Muscle layer of duodenum (tissue), 2 donors: ENCODE data around the gene COMMD9.
A peak's percentile ranks its signal among the peaks of the same experiment; 100 is the strongest.

ENCODE experiments used
- H3K27ac ChIP-seq: one replicate; pipeline ENCODE4 v1.7.0; 2013; ENCODE audit warnings: mild to moderate bottlenecking, low read length
- H3K27me3 ChIP-seq: one replicate; pipeline ENCODE4 v1.7.0; 2013; ENCODE audit warnings: low read depth, mild to moderate bottlenecking, control low read depth, low read length
- H3K36me3 ChIP-seq, 2 donors: one replicate each; pipeline ENCODE4 v1.7.0; 2013; ENCODE audit warnings: low read length in 2 of 2, control low read depth in 1 of 2, mild to moderate bottlenecking in 1 of 2; ENCODE audit not compliant: insufficient read depth in 2 of 2, control insufficient read depth in 1 of 2
- H3K4me1 ChIP-seq, 2 donors: one replicate each; pipeline ENCODE4 v1.7.0; 2013; ENCODE audit warnings: low read length in 2 of 2, mild to moderate bottlenecking in 2 of 2, control low read depth in 1 of 2, moderate library complexity in 1 of 2; ENCODE audit not compliant: insufficient read depth in 2 of 2, control insufficient read depth in 1 of 2
- H3K4me3 ChIP-seq, 2 donors: one replicate each; pipeline ENCODE4 v1.7.0; 2013; ENCODE audit warnings: low read length in 2 of 2, low read depth in 1 of 2, mild to moderate bottlenecking in 1 of 2
- H3K9me3 ChIP-seq, 2 donors: one replicate each; pipeline ENCODE4 v1.7.0; 2013; ENCODE audit warnings: low read length in 2 of 2, control low read depth in 1 of 2, mild to moderate bottlenecking in 1 of 2; ENCODE audit not compliant: control insufficient read depth in 1 of 2
- donor health status: healthy.

The COMMD9 gene

DNA sequence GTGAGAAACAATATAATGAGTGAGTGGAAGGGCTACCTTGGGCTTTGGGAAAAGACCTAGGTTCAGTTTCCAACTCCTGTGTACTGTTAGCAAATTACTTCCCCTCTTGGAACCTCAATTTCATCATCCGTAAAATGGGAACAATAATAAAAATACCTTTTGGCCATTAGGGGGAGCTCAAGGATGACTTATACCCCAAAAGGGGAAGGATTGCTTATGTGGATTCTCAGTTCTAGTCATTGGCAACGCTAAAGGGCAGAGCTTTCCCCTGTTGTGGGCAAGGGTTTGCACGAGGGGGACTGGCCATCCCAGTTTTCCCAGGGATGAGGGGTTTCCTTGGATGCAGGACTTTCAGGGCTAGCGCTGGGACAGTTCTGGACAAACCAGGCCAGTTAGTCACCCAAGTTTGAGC lies 3.1 kb upstream of the COMMD9 start:
- Histone ChIP-seq H3K27me3 (no peaks in the 10 kb centered on the region), H3K27ac (no peak overlapping the region), H3K4me1 (peaks cover 5 to 15% of the 10 kb centered on the region in 2 donors), H3K4me3 (no peak overlapping the region), H3K36me3 (no peaks in the 10 kb centered on the region), H3K9me3 (no peaks in the 10 kb centered on the region)

DNA sequence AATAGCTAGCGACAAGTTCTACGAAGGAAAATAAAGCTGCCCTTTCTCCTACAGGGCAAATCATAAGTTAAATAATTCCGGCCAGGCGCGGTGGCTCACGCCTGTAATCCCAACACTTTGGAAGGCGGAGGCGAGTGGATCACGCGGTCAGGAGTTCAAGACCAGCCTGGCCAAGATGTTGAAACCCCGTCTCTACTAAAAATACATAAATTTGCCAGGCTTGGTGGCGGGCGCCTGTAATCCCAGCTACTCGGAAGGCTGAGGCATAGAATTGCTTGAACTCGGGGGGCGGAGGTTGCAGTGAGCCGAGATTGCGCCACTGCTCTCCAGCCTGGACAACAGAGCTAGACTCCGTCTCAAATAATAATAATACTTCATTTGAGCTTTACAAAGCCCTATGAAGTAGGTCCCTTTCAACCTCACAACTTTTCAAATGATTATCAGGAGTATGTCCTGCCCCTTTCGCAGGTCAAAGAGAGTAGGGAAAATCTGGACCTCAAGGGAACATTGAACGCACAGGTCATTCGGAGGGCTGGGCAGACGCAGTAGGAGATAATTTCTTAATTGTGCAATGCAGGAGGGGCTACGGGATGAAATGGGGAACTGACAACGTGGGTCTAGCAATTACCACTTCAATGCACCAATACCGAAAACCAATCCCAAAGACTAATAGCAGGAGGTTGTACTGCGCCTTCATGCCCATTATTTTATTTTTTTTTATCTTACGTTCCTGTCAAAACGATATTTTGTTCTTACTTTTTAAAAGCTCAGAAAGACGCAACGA lies 590 bp downstream of the COMMD9 start:
- peak overlapping the region; percentile 63 for H3K27ac ChIP-seq
- H3K4me3 ChIP-seq = peak overlapping the region; percentile 100
- no peaks in the 10 kb centered on the region for H3K36me3 ChIP-seq
- peaks cover 5 to 15% of the 10 kb centered on the region in 2 donors for H3K4me1 ChIP-seq
- H3K27me3 ChIP-seq = no peaks in the 10 kb centered on the region
- no peaks in the 10 kb centered on the region for H3K9me3 ChIP-seq

DNA sequence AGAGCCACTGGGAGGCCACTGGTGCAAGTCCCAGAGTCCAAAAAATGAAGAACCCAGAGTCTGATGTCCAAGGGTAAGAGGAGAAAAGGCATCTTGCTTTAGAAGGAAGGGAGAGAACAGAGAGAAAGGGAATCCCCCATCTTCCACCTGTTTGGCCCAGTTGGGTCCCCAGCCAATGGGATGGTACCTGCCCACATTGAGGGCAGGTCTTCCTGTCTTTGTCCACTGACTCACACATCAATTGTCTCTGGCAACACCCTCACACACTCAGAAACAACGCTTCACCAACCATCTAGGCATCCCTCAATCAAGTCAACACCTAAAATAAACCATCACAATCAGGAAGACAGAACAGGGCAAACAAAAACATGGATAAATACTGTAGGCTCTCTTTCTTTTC lies 6.3 kb downstream of the COMMD9 start:
- H3K36me3 ChIP-seq = peaks cover 23 to 25% of the 10 kb centered on the region in 2 donors
- H3K27ac ChIP-seq = no peak overlapping the region
- no peaks in the 10 kb centered on the region for H3K9me3 ChIP-seq
- H3K4me3 ChIP-seq = no peak overlapping the region
- no peaks in the 10 kb centered on the region for H3K27me3 ChIP-seq
- peaks cover 0 to 6% of the 10 kb centered on the region in 2 donors for H3K4me1 ChIP-seq

DNA sequence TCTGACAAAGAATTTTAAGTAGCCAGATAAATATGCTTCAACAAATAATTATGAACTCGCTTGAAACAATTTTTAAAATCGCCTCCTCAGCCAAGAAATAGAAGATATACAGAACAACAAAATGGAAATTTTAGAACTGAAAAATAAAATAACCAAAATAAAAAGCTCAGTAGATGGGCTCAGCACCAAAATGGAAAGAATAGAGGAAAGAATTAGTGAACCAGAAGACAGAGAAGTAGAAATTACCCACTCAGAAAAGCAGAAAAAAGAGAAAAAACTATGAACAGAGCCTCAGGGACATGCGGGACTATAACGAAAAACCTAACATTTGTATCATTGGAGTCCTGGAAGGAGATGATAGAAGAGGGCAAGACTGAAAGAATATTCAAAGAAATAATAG lies 7.4 kb downstream of the COMMD9 start:
- Histone ChIP-seq H3K4me1 (no peaks in the 10 kb centered on the region), H3K27ac (no peak overlapping the region), H3K36me3 (peaks cover 32 to 36% of the 10 kb centered on the region in 2 donors), H3K9me3 (no peaks in the 10 kb centered on the region), H3K27me3 (no peaks in the 10 kb centered on the region), H3K4me3 (no peak overlapping the region)

DNA sequence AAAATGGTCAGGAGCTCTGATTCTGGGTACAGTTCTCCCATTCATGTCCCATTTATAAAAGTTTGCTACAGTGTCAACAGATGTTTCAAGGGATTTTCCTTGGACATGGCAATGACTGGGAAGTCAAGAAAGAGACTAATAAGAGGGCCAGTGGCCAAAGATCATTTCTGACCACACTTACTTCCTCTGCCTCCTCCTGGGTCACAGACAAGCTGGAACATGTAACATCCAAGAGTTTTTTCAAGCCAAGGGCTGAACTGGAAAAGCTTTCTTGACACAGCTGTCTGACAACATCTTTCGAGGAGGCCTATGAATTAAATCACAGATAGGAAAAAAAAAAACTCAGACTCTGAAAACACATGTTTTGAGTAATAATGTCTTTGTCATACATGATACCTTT lies 8.7 kb downstream of the COMMD9 start:
- Histone ChIP-seq H3K27ac (no peak overlapping the region), H3K27me3 (no peaks in the 10 kb centered on the region), H3K9me3 (no peaks in the 10 kb centered on the region), H3K36me3 (peaks cover 42 to 47% of the 10 kb centered on the region in 2 donors), H3K4me1 (no peaks in the 10 kb centered on the region), H3K4me3 (no peak overlapping the region)

DNA sequence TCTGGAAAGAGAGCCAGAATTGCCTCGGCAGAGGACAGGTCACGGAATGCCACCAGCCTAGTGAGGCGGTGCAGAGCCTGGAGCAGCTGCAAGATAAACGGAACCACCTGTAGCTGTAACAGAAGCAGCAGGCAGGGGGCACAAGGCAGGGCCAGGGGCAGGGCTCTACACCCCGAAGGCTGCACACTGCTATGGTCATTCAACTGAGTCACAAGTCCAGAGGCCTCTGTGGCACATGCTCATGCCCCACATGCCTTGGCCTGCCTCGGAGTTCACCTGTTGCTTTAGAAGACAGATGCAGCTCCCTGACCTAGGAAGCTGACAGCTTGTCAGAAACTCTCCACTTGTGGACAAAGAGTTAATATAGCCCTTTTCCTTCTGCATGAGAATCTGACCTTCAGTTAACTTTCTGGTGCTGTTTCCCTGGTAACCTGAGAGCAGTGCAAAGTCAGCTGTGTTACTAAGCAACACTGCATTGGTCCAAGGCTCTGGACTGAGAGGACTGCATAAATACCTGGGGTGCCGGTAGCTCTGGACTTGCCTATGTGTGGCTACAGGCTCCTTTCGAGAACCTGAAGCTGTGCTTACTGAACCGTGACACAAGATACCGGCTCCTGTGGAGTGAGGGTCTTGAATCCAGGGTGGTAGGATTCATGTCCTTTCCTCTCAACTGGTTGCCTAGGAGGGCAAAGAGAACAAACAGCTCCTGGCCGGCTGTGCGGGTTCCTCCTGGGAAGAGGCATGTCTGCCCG lies 10.5 kb downstream of the COMMD9 start:
- Histone ChIP-seq H3K9me3 (no peaks in the 10 kb centered on the region), H3K4me1 (no peaks in the 10 kb centered on the region), H3K36me3 (peaks cover 49 to 62% of the 10 kb centered on the region in 2 donors), H3K27me3 (no peaks in the 10 kb centered on the region), H3K4me3 (no peak overlapping the region), H3K27ac (no peak overlapping the region)

DNA sequence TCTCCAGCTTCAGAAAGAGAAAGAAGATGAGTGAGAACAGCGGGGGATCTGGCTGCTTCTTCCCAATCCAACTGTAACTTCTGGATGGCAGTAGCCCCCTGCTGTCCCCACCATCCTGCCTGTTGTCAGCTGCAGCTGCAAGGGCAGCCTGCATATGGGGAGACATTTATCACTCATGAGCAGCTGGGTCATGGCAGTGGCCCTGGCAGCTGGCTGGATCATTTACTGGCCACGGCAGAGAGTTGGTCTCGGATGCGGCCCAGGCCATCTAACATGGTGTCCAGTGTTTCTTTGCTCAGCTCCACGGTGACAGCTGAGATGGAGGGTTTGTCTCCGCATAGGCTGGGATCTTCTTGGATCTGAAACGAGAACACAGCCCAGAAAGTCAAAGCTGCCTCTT lies 14.8 kb downstream of the COMMD9 start:
- Histone ChIP-seq H3K4me1 (no peaks in the 10 kb centered on the region), H3K36me3 (peaks cover 52 to 84% of the 10 kb centered on the region in 2 donors), H3K27ac (no peak overlapping the region), H3K4me3 (no peak overlapping the region), H3K27me3 (no peaks in the 10 kb centered on the region), H3K9me3 (peaks cover 0 to 6% of the 10 kb centered on the region in 2 donors)

DNA sequence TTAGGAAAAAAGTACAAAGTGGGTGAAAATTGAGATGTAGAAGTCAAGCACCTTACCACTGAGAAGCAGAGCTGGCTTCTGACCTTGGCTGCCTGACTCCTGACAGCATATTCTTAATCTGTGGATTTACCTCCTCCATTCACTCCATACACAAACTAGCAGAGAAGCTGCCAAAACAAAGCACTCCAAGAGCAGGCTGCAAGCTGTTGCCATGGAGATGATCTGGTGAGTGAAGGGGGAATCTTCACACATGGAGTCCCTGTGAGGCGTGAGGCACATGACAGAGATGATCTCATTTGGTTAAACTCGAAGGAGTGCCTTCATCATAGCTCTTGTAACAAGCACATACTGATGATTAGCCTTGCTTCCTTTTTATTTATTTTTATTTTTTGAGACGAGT lies 16.1 kb downstream of the COMMD9 start:
- Histone ChIP-seq H3K27me3 (no peaks in the 10 kb centered on the region), H3K4me1 (no peaks in the 10 kb centered on the region), H3K9me3 (peaks cover 0 to 6% of the 10 kb centered on the region in 2 donors), H3K27ac (no peak overlapping the region), H3K36me3 (peaks cover 39 to 71% of the 10 kb centered on the region in 2 donors), H3K4me3 (no peak overlapping the region)

DNA sequence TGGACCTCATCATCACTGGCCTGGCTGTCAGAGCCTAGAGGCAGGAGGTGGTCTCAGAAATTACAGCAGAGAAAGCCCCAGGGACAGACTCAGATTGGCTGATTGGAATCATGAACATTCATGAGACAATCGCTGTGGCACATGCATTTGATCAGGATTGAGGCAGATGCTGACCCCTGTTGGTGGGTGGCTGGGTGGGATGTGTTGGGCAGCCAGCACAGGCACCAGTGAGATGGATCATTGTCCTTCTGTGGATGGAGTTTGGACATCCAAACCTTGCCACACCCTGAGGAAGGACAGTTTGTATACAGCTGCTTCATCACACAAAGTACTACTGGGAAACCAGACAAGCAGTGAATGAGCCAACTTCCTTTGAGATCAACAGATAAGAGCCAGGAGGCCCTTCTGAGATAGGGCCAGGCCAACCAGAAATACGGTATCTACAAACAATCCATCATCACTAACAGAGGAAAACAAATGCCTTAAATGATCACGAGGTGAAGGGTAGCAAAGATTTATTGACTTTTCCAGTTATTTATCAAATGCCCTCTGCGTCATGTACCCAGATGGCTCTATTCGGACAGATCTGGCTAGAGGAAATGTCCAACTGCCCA lies 17.3 kb downstream of the COMMD9 start:
- H3K27me3 ChIP-seq = no peaks in the 10 kb centered on the region
- H3K36me3 ChIP-seq = peaks cover 29 to 60% of the 10 kb centered on the region in 2 donors
- H3K4me1 ChIP-seq = no peaks in the 10 kb centered on the region
- no peak overlapping the region for H3K4me3 ChIP-seq
- peaks cover 0 to 6% of the 10 kb centered on the region in 2 donors for H3K9me3 ChIP-seq
- H3K27ac ChIP-seq = no peak overlapping the region

DNA sequence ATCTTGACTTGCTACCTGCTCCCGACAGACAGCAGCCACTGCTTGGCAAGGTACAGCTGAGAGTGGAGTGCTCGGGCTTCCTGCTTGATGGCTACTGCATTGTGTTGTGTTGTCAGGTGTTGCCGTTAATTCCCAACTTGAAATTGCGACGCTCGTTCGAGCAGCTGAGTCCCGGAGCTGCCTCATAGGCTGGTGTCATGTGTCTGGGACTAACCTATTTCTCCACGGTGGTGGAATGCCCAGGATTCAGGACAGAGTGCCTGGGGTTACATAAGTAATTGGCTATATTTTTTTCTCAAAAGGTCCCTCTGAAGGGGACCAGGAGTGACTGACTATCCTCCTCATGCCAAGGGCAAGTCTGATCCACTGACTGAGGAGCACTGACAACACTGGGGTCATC lies 18.5 kb downstream of the COMMD9 start:
- Histone ChIP-seq H3K36me3 (peaks cover 19 to 50% of the 10 kb centered on the region in 2 donors), H3K27ac (no peak overlapping the region), H3K4me1 (no peaks in the 10 kb centered on the region), H3K9me3 (peaks cover 0 to 6% of the 10 kb centered on the region in 2 donors), H3K4me3 (no peak overlapping the region), H3K27me3 (no peaks in the 10 kb centered on the region)

DNA sequence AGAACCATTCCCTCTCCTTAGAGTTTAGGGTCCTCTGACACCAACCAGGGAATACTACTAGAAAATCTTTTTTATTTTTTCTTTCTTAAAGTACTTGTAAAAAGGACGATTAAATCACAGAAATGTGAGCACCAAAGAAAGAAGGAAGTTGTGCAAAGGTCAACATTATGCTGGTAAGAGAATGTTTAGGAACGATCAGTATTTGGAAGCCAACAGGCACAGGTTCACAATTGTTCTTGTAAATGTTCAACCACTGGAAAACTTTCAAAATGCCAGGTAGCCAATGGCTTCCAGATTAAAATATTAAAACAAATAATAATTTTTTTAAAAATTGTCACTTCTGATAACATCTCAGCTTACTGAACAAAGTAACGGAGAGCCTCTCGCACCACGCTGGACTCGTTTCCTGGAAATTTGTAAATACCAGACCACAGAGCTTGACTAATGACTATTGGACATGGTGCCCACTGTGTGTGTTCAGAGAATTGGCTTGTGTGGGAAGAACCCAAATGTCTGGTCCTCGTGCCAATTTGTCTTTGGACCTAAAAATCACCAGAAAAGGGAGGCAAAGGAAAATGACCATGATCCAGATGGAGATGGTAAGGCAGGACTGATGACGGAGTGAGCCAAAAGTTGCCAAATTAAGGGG lies 20.8 kb downstream of the COMMD9 start:
- Histone ChIP-seq H3K4me3 (no peak overlapping the region), H3K27ac (no peak overlapping the region), H3K4me1 (no peaks in the 10 kb centered on the region), H3K27me3 (no peaks in the 10 kb centered on the region), H3K36me3 (peaks cover 10 to 31% of the 10 kb centered on the region in 2 donors), H3K9me3 (peaks cover 0 to 6% of the 10 kb centered on the region in 2 donors)
